ENCODE results near the gene RET. TPM values are rescaled to one million over a fixed set of nuclear protein-coding genes. Genes with fewer than 3 reads are reported as not detected.

RET gene
- total RNA-seq, 1 donor from 2014 or later: 0.26 TPM

DNA sequence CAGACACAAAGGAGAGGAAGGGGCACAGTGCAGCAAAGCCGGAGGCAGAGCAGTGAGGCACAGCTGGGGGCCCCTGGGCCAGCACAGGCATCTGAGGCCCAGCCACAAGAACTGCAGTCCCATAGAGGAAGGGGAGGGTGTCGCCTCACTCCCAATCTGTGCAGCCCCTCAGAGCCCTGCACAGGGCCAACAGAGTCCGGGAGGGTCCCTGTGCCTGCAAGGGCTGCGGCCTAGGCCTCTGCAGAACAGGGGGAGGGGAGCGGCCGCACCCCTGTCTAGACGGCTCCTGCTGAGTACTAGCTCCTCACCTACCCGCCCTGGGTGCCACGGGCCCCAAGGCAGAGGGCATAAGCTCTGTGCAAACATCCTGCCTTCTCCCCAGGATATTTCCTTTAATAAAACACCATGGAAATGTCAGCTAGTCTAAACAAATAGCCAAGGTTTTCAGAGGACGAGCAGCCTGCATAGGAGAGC lies 32.4 kb upstream of the RET start:
- no peak for DNase-seq (ENCODE audit: low read depth in 2 of 2)

DNA sequence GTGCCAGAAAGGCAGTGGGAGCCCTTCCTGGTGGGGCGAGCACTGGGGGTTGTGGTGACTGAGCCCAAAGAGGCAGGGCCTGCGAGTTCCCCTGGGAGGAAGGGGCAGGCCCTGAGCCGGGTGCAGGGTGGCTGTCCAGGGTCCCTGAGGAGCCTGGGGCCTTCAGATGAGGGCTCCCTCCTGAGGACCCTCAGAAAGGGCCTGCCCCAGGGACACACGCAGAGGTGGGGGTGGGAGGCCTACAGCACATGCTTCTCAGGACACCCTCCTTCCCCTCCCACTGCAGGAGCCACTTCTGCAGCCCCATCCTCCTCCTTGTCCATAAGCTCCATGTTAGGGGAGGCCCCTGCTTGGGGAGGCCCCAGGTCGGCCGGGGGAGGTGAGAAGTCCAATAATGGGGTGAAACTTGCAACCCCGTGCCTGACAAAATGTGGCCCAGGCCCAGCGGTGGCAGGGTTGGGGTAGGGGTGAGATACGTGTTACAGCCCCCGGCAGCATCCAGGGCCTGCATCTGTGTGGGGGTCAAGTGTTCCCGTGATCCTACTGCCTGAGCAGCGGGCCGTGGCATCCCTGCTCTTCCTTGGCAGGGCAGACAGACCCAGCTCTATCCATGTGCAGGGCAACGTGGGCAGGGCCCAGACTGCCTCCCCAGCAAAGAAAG lies 31.8 kb upstream of the RET start:
- no peak for DNase-seq (ENCODE audit: low read depth in 2 of 2)

DNA sequence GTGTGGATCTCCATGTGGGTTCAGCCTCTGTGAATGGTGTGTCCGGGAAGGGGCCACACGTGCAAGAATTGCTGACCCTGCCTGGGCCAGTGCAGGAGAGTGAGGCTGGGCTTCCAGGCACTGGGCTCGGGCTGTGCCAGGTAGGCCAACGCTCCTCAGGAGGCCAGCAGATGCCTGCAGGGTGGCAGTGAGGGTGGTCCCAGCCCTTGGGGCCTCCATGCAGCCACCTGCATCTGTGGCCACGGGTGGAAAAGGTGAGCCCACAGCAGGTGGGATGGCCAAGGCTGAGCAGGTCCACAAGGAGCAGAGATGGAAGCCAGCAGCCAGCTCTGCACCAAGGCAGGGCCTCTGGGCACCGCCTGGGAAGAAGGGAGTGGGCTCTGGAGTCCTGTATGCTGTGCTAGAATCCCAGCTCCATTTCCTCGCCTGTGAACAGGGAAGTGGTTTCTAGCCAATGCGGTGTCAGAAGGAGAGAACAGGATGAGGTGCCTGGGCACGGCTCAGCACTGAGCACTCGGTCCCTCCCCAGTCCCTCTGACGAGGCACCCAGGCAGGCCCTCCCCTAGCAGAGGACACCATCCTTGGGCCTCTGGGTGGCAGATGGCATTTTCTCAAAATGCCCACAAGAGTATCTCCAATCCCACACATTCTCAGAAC lies 31.1 kb upstream of the RET start:
- DNase-seq (ENCODE audit: low read depth in 2 of 2): no peak

DNA sequence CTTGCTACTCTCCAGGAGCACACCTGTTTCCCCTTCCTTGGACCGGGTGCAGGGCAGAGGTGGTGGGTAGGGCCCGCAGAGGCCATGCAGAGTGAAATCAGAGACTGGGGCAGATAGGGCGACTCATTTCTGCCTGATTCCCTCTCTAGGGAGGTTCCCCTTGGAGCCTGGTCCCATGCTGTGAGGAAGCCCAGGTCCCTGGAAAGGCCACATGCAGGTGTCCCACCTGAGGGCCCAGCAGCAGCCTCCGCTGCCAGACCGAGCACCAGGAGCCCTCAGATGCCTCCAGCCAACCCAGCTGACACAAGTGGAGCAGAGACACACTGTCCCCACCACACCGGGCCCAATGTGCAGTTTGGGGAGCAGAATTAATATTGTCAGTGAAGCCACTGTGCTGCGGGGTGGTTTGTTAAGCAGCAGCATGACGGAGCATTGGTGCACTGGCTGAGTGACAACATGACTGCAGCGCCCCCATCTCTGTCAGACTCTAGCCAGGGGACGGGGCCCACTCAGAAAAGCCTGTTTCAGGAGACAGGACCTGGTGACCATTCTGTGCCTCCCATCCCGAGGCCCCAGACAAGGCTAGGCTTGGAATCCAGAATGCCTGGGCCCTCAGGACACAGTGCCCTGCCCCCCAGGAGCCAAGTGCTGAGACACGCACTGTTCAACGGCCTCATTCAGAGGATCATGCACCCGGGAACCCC lies 30.4 kb upstream of the RET start:
- DNase-seq (ENCODE audit: low read depth in 2 of 2): no peak

DNA sequence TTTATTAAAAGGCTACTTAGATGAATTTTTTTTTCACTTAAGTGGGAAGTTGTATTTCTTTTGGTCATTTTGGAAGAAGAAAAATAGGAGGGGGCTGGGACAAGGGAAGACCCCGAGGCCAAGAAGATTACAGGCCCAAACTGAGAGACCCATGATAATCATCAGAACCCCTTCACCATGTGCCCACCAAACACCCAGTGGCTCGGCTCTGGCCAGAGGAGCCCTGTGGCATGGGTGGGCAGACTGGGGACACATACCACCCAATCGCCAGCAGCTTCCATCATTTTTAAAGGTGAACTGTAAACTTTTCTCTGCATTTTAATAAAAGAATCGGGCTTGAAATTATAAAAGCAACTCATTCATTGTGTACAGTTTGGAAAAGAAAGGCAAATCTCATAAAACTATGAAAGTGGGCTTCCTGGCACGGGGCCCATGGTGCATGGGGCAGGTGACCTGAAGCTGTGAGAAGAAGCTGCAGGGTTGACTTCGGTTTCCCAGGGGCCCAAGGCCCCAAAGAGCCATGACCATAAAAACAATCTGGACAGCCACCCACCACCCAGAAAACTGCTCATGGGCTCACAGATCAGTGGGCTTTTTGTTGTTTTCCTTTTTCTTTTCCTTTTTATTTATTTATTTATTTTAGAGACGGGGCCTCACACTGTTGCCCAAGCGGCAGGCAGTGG lies 29.4 kb upstream of the RET start:
- no peak for DNase-seq (ENCODE audit: low read depth in 2 of 2)

DNA sequence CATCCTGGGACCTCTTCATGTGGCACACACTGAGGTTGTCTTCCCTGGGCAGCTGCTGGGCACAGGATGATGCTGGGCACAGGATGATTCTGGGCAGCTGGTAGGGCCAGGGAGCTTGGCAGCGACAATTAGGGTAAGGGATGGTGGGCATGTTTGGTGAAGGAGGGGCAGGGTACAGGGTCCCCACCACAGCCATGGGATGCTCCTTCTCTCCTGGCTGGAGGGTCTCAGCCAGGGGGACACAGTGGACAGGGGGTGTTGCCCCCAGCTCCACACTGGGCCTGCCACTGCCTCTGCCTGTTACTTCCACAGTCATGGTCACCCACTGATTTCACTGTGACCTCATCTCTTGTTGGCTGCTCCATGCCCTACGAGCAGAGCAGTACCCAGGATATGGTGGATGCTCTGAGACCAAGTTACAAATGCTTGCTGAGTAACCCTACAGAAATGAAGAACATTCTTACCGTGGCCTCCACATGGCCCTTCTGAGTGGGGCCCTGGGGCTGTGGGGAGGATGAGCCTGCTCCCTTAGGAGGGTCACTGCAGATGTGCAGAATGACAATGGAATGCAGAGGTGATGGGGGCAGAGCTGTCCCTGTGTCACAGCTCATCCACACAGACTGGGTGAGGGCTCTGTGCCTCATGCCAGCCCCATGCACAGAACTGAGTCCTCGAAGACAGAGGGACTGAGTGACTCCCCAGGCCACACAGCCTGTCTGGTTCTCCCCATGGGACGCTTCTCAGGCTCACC lies 28.4 kb upstream of the RET start:
- no peak for DNase-seq (ENCODE audit: low read depth in 2 of 2)

DNA sequence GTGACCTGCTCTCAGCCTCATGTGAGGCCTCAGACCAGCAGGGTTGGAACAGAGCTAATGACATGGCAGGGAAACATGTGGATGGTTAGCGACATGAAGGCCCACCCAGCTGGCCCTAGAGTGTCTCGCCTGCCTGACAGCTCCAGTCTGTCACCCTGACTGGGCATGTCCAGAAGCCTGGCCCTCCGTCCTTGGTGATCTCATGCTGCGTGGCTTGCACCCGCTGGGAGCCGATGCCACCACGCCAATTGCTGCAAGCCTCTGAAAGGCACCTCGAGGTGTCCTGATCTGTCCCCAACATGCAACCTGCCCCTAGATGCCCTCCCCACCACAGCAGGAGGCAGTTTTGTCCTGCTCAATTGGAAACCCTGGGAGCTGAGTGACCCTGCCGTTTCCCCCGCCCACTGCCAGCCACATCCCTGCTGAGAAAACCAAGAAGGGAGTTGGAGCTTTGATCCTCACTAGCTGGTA lies 27.8 kb upstream of the RET start:
- DNase-seq (ENCODE audit: low read depth in 2 of 2): no peak

DNA sequence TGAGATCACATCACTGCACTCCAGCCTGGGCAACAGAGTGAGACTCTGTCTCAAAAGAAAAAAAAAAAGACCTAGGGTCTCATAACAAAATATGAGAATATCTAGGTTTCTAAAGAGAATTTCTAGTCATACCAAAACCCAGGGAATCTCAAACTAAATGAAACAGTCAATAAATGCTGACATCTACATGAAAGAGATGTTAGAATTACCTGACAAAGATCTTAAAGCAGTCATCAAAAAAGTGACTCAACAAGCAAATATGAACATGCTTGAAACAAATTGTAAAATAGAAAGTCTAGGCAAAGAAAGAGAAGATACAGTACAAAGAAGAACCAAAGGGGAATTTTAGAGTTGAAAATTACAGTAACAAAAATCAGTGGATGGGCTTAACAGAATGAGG lies 26.9 kb upstream of the RET start:
- no peak for DNase-seq (ENCODE audit: low read depth in 2 of 2)

DNA sequence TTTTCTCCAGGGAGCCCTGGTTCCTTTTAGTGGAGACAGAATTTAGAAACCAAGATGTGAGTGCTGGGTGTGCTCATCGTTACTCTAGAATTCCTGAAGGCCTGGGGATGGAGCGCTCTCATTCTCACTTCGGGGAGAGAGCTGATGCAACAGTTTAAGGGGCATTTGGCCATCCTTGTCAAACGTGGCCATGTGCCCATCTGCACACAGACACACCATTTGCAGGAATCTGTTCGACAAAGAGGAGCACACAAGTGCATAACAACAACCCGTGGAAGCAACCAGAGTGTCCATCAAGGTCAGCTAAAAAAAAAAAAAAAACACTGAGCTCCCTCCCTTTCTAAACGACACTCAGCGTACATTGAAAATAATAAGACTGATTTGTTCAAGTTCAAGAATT lies 23.0 kb upstream of the RET start:
- DNase-seq (ENCODE audit: low read depth in 2 of 2): no peak

DNA sequence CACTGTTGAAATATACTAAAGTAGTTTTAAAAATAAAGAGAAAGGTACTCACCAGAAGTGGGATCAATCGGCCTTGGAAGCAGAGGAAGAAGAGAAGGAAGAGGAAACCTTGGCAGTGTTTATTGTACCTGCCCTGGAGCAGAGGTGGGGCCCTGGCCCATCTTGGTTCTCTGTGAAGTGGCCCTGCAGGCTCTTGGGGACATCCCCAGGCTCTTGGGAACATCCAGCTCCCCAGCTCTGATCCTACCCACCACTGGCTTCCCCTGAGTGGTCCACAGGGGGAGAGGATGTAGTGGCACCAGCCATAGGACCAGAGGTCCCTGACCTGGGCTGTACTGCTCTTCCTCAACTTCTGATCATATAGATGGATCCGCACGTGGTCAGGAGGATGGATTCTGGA lies 22.3 kb upstream of the RET start:
- no peak for DNase-seq (ENCODE audit: low read depth in 2 of 2)

DNA sequence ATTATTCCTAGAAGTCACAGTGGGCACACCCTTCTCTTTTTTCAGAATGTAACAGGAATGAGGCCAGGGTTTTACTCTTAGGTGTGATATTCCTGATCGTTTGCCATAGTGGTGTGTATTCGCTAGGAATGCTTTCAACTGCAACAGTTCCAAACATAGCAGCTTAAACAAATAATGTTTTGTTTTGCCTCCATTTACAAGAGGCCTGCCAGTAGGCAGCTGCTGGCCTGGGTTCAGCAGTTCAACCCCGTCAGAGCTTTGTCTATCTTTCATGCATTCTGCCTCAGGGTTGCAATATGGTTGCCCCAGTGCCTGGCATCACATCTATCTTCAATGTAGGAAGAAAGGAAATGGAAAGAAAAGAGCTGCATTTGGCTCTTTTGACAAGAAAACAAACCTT lies 21.7 kb upstream of the RET start:
- no peak for DNase-seq (ENCODE audit: low read depth in 2 of 2)

DNA sequence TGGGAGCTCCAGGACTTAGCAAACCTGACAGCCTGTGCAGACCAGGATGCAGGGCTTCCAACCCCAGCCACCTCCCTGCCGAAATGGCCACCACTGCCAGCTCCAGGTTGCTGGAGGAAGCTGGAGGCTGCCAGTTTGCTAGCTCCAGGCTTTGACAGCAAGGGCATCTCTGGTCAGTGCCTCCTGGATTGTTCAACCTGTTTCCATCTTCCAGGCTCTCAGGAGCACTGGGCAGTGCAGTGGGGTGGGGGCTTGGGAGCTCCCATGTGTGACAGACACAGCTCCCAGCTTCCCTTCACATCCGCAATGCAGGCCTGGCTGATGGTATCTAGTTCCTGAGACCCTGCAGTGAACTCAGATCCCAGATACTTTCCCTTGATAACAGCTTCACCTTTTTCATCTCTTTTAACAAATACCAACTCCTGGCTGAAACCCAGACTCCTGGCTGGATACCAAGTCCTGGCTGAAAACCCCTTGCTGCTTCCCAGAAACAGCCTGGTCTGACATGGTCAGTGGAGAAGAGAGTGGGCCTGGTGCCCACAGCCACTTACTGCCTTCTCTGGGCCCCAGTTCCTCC lies 20.8 kb upstream of the RET start:
- DNase-seq (ENCODE audit: low read depth in 2 of 2): no peak

DNA sequence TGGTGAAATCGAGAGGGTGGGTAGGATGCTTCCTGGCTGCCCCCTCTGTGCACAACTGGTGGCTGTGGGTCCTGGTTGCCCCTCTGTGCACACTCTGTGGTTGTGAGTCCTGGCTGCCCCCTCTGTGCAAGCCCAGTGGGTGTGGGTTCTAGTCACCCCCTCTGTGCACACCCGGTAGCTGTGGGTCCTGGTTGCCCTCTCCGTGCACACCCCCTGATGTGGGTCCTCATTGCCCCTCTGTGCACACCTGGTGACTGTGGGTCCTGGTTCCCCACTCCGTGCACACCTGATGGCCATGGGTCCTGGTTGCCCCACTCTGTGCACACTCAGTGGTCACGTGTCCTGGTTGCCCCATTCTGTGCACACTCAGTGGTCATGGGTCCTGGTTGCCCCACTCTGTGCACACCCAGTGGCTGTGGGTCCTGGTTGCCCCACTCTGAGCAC lies 20.3 kb upstream of the RET start:
- no peak for DNase-seq (ENCODE audit: low read depth in 2 of 2)

DNA sequence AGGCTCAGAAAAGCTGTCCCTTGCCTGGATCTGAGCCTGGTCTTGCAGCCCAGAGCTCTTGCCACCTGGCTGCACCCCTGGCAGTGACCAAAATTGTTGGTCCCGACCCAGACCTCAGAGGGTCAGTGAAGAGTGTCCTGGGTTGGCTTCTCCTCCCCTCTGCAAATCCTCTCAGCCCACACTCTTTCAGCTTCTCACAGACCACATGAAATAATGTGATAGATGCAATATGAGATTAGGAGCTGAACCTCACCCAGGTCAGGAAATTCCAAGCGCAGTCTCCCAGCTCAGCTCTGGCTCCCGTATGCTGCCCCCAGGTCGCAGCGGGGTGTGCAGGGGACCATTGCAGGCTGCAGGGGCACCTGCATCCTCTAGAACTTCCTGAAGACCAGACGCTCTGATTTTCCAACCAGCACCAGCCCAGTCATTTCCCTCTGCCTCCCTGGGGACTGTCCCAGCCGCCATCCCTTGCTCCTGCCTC lies 19.6 kb upstream of the RET start:
- no peak for DNase-seq (ENCODE audit: low read depth in 2 of 2)

DNA sequence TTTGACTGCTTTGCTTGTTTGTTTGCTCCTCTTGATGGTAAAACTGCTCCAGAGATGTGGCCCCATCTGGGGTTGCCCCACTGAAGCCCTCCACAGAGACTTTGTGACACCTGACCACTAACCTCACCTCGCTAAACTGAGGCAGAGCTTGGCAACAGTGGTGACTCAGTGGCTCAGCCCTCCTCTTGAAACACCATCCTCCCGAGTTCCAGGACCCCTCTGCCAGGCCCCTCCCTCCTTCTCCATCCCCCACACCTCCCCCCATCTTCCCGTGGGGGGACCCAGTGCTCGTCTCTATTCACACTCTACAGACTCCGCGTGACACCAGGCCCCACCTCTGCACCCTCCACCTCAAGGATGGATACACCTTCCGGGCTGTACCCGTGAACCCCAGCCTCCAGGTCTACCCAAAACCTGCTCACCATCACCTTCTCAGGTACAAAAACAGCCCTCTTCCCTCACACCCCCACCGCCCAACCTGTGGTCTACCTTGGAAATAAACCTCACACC lies 19.0 kb upstream of the RET start:
- no peak for DNase-seq (ENCODE audit: low read depth in 2 of 2)

DNA sequence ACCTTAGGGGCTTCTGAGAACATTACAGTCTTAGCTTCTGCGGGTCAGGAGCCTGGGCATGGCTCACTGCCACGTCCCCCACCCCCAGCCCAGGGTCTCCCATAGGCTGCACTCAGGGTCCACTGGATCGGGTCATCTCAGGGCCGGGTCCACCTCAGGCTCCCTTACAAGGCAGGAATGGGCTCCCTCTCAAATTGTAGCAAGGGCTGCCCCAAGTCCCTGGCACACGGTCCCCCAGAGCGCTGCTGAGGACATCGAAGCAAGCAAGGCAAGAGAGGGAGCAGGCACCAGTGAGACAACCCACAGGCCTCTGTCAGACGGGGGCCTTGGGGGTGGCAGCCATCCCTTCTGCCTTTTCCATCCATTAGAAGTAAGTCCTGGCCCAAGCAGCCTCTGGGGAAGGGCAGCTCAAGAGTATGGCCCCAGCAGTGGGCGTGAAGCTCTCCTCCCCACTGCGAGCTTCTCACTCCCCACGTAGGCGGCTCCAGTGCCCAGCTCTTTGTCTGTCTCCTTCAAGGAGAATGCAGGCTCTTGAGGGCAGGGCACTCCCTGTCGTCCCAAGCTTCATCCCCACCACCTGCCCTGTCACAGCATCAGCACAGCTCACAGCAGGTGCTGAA lies 18.0 kb upstream of the RET start:
- DNase-seq (ENCODE audit: low read depth in 2 of 2): no peak

DNA sequence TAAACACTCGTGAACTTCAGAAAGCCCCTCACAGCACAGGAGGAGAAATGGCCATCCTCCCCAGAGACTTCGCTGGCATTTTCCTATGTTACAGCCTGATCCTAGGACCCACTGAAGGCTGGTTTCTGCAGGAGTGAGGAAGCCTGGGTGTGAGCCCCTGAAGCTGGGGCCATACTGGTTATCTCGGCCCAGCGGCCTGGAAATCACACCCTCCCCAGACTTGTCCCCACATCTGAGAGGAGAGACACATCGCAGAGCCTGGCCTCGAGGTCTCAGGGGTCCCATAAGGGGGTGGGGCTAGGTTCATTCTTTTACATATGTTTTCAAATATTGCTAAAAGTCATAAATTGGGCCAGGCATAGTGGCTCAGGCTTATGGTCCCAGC lies 17.5 kb upstream of the RET start:
- no peak for DNase-seq (ENCODE audit: low read depth in 2 of 2)

DNA sequence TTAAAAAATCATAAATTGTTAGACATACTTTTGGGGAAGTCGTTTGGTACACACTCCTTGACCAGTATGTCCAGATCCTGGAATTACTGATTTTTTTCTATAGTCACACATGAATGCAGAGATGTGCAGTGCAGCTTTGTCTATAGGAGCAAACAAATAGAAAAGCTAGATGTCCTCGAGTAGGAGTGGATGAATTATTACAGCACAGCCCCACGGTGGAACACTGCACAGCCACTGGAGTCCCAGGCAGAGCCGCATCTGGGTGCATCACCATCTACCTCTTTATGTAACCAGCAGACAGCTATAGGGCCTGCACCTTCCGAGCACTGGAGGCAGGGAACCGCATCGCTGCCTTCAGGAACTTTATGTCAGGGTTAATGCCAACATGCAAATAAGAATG lies 17.0 kb upstream of the RET start:
- no peak for DNase-seq (ENCODE audit: low read depth in 2 of 2)

DNA sequence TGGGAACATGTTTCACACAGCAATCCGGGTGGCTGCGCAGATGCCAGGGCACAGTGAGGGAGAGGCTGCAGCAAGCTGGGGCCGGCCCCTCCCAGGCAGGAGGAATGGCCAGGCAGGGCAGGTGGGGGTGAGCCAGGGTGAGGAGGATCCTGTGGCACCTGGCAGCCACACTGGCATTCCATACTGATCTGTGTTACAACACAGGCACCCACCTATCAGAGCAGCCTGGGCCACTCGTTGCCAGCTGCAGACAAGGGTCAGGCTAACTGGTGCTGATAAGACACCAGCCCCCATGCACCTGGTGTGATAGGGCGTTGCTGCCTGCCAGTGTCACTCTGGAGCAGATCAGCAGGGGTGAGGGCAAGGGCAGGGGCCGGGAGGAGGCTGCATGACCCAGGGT lies 16.6 kb upstream of the RET start:
- no peak for DNase-seq (ENCODE audit: low read depth in 2 of 2)

DNA sequence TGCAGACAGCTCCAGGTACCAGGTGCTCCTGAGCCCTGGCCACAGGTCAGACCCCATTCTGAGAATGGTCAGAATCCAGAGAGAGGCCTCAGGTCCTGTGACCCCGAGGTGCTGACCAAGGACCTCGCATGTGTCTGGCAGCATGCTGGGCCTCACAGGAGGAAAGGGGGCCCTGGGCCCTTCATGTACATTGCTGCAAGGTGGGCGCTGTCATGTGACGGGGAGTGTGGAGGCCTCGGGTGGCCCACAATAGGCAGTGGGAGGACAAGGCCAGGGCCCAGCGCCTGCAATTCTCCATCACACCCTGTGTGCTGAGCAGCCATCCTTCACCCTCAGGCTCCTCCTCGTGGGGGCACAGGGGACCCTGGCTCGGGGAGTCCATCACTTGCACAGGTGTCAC lies 15.5 kb upstream of the RET start:
- DNase-seq (ENCODE audit: low read depth in 2 of 2): no peak

All from dermis microvascular lymphatic vessel endothelial cell (primary cell).